Stimulated activated CD8-positive, alpha-beta memory T cell treated with anti-CD3 and anti-CD28 coated beads, Interleukin-7, amount 100 ng/mL, for 1 hour (primary cell): ENCODE measurements around the gene ZFAND3.

ENCODE experiments used
- DNase-seq, 2 donors: peaks; one replicate each; pipeline ENCODE4 v3.0.0-alpha.2; 2020; ENCODE audit warnings: low read depth in 2 of 2

Gene ZFAND3

GRCh38 chr6:37798436-37799262, 20.9 kb upstream of the ZFAND3 start:
- no peak for DNase-seq

DNA sequence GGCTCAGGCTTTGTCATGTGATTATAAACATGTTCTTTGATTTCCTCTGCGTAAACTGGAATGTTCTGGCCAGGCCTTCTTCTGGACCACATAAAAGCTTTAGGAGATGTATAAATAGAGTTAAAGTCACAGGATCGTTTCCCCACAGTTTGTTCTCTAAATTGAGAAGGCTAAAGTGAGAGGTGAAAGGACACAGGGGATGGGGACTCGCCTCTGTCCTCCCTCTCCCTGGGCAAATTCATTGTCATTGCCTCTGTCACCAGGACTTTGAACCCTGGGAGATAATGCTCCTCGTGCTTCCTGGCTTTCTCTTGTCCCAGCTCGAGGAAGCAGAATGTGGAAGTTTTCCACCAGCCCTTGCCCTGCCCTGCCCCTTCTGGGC, 20.3 kb upstream of the ZFAND3 start:
- no peak for DNase-seq

- DNase-seq, result no peak
These were observed 18.6 kb upstream of the ZFAND3 start for GRCh38 chr6:37800703-37801604.

GRCh38 chr6:37801605-37801940, 18.0 kb upstream of the ZFAND3 start:
- no peak for DNase-seq

DNA sequence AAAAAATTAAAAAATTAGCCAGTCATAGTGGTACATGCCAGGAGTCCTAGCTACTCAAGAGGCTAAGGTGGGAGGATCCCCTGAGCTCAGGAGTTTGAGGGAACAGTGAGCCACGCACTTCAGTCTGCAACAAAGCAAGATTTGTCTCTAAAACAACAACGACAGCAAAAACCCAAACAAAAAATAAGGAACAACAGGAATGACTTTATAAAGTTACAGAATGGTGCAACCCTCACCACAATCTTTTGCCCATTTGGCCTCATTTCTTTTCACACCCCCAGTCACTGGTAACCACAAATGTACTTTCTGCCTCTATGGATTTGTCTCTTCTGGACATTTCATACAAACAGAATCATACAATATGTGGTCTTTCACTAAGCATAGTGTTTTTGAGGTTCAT, 16.7 kb upstream of the ZFAND3 start:
- DNase-seq, result no peak

DNA sequence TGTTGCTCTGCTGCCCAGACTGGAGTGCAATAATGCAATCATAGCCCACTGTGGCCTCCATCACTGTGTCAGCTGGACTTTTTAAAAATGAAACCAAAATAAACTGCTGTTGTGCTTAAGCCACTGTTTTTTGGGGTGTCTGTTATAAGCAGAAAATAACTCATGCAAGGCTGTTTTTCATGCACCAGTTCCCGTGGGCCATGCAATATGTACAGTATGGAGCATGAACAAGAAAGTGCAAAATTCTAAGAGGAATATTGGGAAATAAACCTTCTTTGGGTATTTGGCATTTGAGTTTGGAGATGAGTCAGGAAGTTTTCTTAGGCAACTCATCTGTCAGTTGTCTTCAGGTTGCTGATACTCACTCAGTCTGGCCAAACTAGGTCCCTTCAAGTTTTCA, 14.9 kb upstream of the ZFAND3 start:
- no peak for DNase-seq

DNA sequence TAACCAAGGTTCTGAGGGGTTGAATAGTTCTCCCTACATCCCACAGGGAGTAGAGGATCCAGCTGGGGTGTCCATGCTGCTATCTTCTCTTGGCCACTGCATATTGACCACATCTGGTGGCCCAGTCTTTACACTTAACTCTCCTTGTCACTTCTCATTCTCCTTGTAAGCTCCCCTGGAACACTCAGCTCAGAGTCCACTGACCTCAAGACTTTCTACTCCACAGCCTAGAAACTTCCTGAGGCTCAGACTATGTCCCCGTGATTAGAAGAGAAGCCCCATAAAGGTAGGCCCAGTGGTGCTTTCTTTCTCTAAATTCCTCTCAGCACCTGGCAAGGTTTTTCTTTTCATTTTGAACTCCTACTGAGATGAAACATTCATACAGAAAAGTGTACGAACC, 13.3 kb upstream of the ZFAND3 start:
- DNase-seq, result no peak

GRCh38 chr6:37807656-37808055, 11.9 kb upstream of the ZFAND3 start:
- no peak for DNase-seq

GRCh38 chr6:37809197-37809543, 10.4 kb upstream of the ZFAND3 start:
- no peak for DNase-seq

DNA sequence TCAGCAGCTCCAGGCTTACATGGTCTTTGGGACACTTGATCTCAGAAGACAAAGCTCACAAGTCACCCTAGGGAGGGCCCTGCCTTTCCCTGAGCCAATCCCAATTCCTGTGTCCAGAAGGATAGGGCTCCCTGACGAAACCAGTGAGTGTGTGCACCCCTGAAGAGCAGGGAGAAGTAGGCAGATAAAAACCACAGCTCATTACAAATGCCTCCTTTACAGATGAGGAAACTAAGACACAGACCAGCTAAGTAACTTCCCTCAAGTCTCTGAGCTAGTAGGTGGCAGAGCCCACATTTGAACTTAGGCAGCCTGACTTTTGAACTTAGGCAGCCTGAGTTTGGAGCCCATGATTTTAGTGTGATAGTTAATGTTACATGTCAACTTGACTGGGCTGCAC, 6.7 kb upstream of the ZFAND3 start:
- no peak for DNase-seq

DNA sequence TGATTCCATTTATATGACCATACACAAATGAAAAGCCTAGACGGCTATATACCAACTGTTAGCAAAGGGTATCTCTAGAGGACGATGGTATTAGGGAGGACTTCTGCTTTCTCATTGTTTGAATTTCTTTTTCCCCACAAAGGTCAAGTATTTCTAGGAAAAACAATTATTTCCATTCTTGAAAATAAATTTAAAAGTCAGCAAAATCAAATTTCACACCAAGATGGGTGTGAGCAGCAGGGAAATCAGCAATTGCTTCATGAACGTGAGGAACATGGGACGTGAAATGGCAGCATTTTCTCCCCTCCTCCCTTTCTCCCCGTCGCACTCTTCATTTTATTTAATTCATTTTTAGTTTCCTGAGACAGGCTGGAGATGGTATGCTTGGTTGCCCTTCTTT, 5.2 kb upstream of the ZFAND3 start:
- DNase-seq, result no peak

- DNase-seq, result no peak
These were observed 2.7 kb upstream of the ZFAND3 start for GRCh38 chr6:37816599-37817375.

DNA sequence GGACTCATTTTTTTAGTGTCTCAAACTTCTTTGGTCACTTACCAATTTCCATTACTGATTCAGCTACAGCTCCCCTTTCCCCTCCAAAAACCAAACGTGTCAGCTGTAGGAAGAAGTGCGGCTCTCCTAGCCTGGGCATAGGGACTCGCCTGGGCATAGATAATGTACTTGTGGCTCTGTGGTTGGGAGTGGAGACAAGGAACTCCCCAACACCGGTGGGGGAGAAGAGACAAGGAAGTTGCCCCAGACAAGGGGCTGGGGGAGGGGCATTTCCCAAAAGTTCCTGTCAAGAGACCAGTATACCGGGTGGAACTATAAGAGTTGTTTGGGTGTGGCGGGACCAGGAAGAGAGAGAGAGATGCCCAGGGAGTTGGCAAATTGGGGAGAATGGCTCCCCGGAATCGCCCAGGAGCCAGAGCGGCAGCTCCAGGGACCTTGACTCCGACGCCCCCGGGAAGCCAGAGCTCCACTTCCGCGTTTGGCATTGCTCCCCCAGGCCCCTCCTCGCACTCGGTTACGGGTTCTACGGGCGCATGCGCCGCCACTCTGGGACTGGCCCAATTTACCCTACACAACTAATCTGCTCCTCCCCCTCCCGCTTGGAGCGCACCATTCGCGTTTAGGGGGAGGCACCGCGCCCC, 871 bp upstream of the ZFAND3 start:
- peak; percentile 87 to 89 for DNase-seq

GRCh38 chr6:37819802-37820717, 533 bp downstream of the ZFAND3 start:
- DNase-seq, result peak in 1 of 2 donors; percentile 11

DNA sequence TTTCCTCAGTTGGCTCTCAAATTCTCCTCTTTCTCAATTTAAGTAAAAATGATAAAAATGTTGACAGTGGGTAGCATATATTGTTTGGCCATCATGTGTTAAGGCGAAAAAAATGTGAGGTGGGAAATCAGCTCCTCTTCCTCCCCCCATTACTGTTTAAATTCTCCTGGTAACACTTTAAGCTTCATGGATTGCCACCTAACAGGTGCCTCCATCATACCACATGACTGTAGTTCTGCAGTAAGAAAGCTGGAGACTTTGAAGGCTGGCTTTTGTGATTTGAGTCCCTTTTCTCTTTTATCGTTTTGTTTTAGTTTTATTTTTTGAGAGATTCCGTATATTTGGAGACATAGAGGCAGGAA, 1.2 kb downstream of the ZFAND3 start:
- DNase-seq, result no peak

- DNase-seq, result no peak
These were observed 1.9 kb downstream of the ZFAND3 start for GRCh38 chr6:37821446-37821845.

- DNase-seq, result no peak
These were observed 3.5 kb downstream of the ZFAND3 start for GRCh38 chr6:37822851-37823682.

GRCh38 chr6:37824170-37824569, 4.6 kb downstream of the ZFAND3 start:
- DNase-seq, result no peak

- DNase-seq, result no peak
These were observed 6.7 kb downstream of the ZFAND3 start for GRCh38 chr6:37826188-37826587.

DNA sequence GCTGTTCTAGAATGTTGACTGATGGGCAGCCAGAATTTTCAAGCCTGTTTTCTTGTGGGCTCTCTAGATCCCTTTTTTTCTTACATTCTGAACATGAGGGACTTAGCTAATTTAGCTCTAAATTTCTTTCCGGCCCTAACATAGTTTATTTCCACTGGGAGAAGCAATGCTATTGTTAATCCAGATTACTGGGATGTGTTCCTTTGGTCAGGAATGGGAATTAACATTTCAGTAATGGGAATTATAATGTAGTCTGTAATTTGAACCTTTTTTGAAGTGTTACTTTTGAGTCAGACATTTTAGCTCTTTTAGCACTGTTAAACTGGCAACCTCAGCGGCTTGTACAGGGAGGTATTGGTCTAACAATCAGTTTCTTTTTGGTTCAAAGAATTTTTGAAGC, 7.5 kb downstream of the ZFAND3 start:
- no peak for DNase-seq
